ENCODE measurements around the gene CNTN2. TPM values are rescaled to one million over a fixed set of nuclear protein-coding genes. Genes with fewer than 3 reads are reported as not detected.

The CNTN2 gene
- total RNA-seq, 1 experiment from 2014 or later: not detected

- ChIA-PET CTCF (no interaction called here), POLR2A (no interaction called here)
- intact Hi-C loops (cut with micrococcal nuclease; ENCODE audit: unreplicated experiment): no loop called here
- DNase-seq (ENCODE audit: low read depth, low spot score) (no peak), ATAC-seq (no peak)
- H3K4me1 ChIP-seq (ENCODE audit: control insufficient read depth, insufficient read depth, low read length): no peaks in the 10 kb centered on the region
- BruUV-seq (replicated peaks): no TSS peak
- no peak overlapping the region for H3K27ac ChIP-seq (ENCODE audit: low read length)
- no peaks in the 10 kb centered on the region for H3K36me3 ChIP-seq (ENCODE audit: control insufficient read depth, insufficient read depth, low read length)
- TF ChIP-seq SIN3A (IDR thresholded peaks at IDR 0.05; ENCODE audit: borderline replicate concordance, insufficient read depth, low read depth, low read length): no peak
- no peak for TF ChIP-seq POLR2AphosphoS5 (IDR thresholded peaks at IDR 0.05; ENCODE audit: low read depth, low read length)
- TF ChIP-seq, protein P1, sequence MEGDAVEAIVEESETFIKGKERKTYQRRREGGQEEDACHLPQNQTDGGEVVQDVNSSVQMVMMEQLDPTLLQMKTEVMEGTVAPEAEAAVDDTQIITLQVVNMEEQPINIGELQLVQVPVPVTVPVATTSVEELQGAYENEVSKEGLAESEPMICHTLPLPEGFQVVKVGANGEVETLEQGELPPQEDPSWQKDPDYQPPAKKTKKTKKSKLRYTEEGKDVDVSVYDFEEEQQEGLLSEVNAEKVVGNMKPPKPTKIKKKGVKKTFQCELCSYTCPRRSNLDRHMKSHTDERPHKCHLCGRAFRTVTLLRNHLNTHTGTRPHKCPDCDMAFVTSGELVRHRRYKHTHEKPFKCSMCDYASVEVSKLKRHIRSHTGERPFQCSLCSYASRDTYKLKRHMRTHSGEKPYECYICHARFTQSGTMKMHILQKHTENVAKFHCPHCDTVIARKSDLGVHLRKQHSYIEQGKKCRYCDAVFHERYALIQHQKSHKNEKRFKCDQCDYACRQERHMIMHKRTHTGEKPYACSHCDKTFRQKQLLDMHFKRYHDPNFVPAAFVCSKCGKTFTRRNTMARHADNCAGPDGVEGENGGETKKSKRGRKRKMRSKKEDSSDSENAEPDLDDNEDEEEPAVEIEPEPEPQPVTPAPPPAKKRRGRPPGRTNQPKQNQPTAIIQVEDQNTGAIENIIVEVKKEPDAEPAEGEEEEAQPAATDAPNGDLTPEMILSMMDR (IDR thresholded peaks at IDR 0.05): no peak
- no peak for TF ChIP-seq TCF7L2 (IDR thresholded peaks at IDR 0.05; ENCODE audit: low read depth, low read length)
- no peak for TF ChIP-seq REST (IDR thresholded peaks at IDR 0.05; ENCODE audit: insufficient read depth in 1 of 2, low read depth in 2 of 2, low read length in 1 of 2)
- H3K27me3 ChIP-seq (ENCODE audit: control insufficient read depth, insufficient read depth, low read length): peaks cover 5% of the 10 kb centered on the region; the same call in 1 of the 2 replicates
- in situ Hi-C loops (cut with HindIII; ENCODE audit: low pct_unique_long_range_greater_than_20kb, low sequenced_read_pairs): no loop called here
- H3K9me3 ChIP-seq (ENCODE audit: control insufficient read depth, insufficient read depth, low read depth, low read length): no peaks in the 10 kb centered on the region
- no peak overlapping the region for H3K4me3 ChIP-seq (ENCODE audit: low read depth in 2 of 2, low read length in 2 of 2)
These were observed 26.4 kb upstream of the CNTN2 start for GRCh38 chr1:205016584-205016983.

- ATAC-seq (no peak), DNase-seq (ENCODE audit: low read depth, low spot score) (no peak)
- CTCF ChIA-PET: no interaction called here
- H3K27ac ChIP-seq (ENCODE audit: low read length): no peak overlapping the region
- TF ChIP-seq, protein P1 (IDR thresholded peaks at IDR 0.05): no peak
- TF ChIP-seq POLR2AphosphoS5 (IDR thresholded peaks at IDR 0.05; ENCODE audit: low read depth, low read length) (no peak), SIN3A (IDR thresholded peaks at IDR 0.05; ENCODE audit: borderline replicate concordance, insufficient read depth, low read depth, low read length) (no peak), REST (IDR thresholded peaks at IDR 0.05; ENCODE audit: insufficient read depth in 1 of 2, low read depth in 2 of 2, low read length in 1 of 2) (no peak), TCF7L2 (IDR thresholded peaks at IDR 0.05; ENCODE audit: low read depth, low read length) (no peak)
- in situ Hi-C loops (cut with HindIII; ENCODE audit: low pct_unique_long_range_greater_than_20kb, low sequenced_read_pairs): no loop called here
- no peaks in the 10 kb centered on the region for H3K9me3 ChIP-seq (ENCODE audit: control insufficient read depth, insufficient read depth, low read depth, low read length)
- POLR2A ChIA-PET: no interaction called here
- no peaks in the 10 kb centered on the region for H3K4me1 ChIP-seq (ENCODE audit: control insufficient read depth, insufficient read depth, low read length)
- no peaks in the 10 kb centered on the region for H3K36me3 ChIP-seq (ENCODE audit: control insufficient read depth, insufficient read depth, low read length)
- intact Hi-C loops (cut with micrococcal nuclease; ENCODE audit: unreplicated experiment): no loop called here
- H3K4me3 ChIP-seq (ENCODE audit: low read depth in 2 of 2, low read length in 2 of 2): no peak overlapping the region
- BruUV-seq (replicated peaks): no TSS peak
- H3K27me3 ChIP-seq (ENCODE audit: control insufficient read depth, insufficient read depth, low read length): peaks cover 5% of the 10 kb centered on the region; the same call in 1 of the 2 replicates
These were observed 26.0 kb upstream of the CNTN2 start for GRCh38 chr1:205017001-205017400.

Measured in Panc1 (cell line).